Measurements from ENCODE around the gene KIAA1586.
A peak's percentile ranks its signal among the peaks of the same experiment; 100 is the strongest.
"Not testable (repeated sequence)": the region's sequence is repeated elsewhere in the genome, so short reads cannot be mapped to it uniquely, and the experiment has no call there.

KIAA1586 gene

DNA sequence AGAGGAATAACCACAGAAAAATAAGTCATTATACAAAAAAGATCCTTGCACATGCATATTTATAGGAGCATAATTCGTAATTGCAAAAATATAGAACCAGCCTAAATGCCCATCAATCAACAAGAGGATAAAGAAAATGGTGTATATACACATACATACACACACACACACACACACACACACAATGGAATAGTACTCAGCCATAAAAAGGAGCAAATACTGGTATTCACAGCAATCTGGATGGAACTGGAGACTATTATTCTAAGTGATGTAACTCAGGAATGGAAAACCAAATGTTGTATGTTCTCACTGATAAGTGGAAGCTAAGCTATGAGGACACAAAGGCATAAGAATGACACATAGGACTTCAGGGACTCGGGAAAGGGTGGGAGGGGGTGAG is 1.9 kb upstream of the KIAA1586 start:
- DNase-seq (ENCODE audit: low read depth in 2 of 2) = no peak

GRCh38 chr6:57047257-57047585 is 728 bp downstream of the KIAA1586 start:
- not testable (repeated sequence) for DNase-seq (ENCODE audit: low read depth in 2 of 2)

DNA sequence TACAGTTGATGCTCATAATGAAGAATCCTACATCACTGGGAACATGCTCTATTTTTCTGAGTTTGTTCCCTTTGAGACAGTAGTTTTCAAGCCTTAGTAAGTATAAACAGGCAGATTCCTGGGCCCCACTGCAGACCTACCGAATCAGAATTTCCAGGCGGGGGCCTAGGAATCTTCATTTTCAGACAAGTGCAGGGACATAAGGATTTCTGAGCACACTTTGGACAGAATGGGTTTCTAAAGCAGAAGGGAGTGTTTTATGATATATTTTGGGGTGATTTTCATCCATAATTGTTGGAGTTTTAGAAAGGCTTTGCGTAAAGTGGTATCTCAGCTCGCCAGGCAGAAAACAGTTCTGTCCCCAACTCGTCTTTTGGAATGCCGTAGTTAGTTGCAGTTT is 1.4 kb downstream of the KIAA1586 start:
- DNase-seq (ENCODE audit: low read depth in 2 of 2) = not testable (repeated sequence)

- no peak for DNase-seq (ENCODE audit: low read depth in 2 of 2)
Observed at GRCh38 chr6:57048577-57048976, 2.1 kb downstream of the KIAA1586 start.

- no peak for DNase-seq (ENCODE audit: low read depth in 2 of 2)
Observed at GRCh38 chr6:57063847-57064246, 17.4 kb downstream of the KIAA1586 start.

DNA sequence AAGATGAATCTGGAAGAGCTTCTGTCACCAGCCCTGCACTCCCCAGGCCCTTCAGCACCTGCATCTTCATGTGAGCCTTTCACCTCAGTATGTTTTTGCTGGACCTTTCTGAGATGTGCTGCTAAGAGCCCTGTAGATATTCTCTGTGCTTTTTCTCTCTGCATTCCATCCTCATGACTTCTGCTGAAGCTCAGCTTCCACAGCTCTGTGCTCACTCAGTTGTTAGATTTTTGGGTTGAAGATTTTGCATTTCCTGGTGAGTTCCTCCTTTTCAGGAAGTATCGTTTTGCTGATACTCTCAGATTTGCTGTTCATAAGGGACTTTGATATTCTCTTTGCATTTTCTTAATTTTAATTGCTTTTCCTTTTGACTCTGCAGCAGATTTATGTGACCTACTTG is 18.3 kb downstream of the KIAA1586 start:
- DNase-seq (ENCODE audit: low read depth in 2 of 2) = no peak

DNA sequence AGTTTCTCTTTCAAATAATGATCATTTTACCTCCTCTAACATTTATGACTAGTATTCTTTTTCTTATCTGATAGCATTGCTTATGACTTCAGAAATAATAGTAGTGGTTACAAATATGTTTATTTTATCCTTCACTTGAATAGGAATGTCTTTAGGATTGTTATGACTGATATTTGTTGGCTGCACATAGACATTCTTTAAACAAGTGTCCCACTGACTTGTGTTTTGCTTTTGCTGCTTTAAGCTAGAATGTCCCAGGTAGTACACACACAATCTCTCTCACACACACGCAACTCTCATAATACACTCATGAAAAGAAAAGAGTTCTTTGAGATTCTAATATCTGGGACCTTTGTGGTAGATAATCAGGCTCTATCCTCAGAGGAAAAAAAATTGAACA is 21.6 kb downstream of the KIAA1586 start:
- no peak for DNase-seq (ENCODE audit: low read depth in 2 of 2)

DNA sequence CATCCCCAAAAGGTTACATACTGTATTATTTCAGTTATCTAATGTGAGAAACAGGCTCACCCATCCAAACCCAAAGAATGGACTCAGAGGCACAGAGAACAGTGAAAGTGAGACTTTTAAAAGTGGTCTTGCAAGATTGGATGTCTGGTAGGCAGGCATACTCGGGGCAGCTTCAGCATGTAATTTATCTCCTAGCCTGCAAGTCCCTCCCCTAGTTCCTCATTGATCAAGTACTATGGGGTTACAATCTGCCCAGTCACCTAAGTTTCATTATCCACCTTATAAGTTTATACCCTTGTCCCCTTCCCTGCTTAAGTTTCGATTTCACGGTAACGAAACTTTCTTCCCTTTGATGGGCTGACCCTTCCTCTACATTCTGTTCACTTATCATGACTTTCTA is 22.7 kb downstream of the KIAA1586 start:
- DNase-seq (ENCODE audit: low read depth in 2 of 2) = no peak

DNA sequence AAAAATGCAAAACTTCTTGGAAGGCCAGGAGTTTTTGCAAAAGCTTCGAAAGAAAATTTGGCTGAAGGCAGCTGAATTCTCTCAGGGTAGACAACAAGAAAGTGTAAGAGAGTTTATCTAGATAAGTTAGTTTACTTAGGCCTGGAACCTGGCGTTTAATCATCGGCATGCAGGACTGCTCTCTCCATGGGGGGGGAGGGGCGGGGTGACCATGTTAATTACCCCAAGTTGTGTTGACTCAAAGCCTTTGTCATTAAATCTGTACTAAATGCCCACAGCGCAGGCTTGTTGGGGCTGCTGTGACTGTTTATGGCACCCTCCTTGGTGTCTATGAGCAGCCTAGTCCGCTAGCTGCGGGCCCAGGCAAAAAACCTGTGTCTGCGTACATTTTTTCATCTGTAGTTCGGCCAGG is 23.4 kb downstream of the KIAA1586 start:
- no peak for DNase-seq (ENCODE audit: low read depth in 2 of 2)

DNA sequence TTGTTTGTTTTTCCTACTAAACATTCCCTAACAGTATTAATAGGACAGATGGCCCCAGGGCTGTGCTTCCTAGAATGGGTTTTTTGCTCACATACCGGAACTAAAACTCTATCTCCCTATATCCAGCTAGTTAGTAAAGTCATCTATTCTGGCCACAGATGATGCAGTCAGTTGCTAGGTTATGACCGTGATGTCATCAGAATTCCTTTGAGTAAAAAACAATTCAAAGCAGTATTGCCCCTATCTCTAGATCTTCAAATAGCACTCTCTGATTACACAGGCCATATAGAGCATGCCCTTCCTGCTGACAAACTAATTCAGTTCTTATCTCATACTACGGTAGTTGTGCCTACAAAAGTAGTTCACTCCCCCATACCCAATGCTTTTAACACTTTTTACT is 25.6 kb downstream of the KIAA1586 start:
- no peak for DNase-seq (ENCODE audit: low read depth in 2 of 2)

DNA sequence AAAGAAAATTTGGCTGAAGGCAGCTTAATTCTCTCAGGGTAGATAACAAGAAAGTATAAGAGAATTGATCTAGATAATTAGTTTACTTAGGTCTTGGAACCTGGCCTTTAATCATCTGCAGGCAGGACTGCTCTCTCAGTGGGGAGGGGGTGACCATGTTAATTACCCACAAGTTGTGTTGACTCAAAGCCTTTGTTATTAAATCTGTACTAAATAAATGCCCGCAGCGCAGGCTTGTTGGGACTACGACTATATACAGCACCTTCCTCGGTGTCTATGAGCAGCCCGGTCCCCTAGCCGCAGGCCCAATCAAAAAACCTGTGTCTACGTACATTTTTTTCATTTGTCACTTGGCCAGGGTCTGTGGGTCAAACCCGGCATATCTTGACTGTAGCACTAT is 27.9 kb downstream of the KIAA1586 start:
- DNase-seq (ENCODE audit: low read depth in 2 of 2) = no peak

DNA sequence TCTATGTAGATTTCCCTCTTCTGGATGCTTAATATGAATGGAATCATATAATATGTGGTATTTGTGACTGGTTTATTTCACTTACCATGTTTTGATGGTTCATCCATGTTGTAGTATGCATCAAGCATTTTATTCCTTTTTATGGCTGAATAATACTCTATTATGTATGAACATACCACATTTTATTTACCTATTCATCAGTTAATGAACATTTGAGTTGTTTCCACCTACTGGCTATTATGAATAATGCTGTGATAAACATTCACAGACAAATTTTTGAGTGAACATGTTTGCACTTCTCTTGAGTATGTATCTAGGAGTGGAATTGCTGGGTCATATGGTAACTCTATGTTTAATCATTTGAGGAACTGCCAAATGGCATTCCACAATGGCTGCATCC is 28.6 kb downstream of the KIAA1586 start:
- DNase-seq (ENCODE audit: low read depth in 2 of 2) = no peak

DNA sequence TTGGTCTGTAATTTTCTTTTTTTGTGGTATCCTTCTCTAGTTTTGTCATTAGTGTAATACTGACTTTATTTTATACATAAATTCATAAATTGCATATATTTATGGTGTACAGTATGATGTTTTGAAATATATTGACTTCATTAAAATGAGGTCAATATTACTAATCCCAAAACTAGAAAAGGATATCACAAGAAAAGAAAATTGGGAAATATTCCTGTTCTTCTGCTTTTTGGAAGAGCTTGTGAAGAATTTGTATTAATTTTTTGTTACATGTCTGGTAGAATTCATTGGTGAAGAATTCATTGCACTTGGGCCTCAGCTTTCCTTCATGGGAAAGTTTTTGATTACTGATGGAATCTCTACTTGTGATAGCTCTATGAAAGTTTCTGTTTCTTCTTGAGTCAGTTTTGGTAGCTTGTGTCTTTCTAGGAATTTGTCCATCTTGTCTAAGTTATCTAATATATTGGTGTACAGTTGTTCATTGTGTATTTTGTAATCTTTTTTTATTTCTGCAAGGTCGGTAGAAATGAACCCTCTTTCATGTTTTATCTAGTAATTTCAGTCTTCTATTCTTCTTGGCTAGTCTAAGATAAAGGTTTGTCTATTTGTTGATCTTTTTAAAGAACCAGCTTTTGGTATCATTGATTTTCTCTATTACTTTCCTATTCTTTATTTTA is 32.2 kb downstream of the KIAA1586 start:
- DNase-seq (ENCODE audit: low read depth in 2 of 2) = no peak

DNA sequence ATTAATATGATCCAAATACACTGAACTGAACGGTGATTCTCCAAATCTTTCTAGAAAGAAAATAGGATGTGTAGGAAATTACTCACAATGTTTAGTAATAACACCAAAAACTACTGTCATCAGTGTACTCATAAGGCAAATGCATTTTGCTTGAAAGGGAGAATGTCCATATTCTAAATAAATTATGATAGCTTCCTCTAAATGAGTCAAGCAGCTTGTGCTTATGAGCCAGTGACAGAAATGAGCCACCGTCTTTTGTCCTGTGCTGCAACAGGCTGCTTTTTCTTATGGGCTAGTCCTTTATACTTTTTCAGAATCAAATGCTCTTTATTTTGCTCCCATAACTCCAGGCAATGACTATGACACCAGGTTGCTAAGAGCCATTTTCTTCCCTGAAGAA is 39.0 kb downstream of the KIAA1586 start:
- no peak for DNase-seq (ENCODE audit: low read depth in 2 of 2)

DNA sequence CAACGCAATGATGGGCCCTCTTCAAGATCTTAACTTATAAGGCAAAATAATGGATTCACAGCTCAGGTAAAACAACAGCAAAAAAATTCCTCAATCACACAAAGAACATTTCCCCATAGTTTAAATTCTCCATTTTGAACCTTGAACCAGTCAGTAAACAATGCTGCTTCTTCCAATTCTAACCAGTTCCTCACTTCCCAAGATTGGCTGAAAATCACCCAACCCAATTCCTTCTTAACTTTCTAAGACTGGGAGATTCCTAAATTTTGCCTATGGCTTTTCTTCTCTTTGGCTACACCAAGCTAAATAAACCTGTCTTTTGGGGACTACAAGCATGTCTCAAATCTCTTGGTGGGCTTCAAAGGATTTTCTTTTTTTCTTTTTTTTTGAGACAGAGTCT is 40.4 kb downstream of the KIAA1586 start:
- no peak for DNase-seq (ENCODE audit: low read depth in 2 of 2)

GRCh38 chr6:57087916-57088315 is 41.4 kb downstream of the KIAA1586 start:
- no peak for DNase-seq (ENCODE audit: low read depth in 2 of 2)

GRCh38 chr6:57089265-57089664 is 42.8 kb downstream of the KIAA1586 start:
- no peak for DNase-seq (ENCODE audit: low read depth in 2 of 2)

- peak; percentile 90 to 94 for DNase-seq (ENCODE audit: low read depth in 2 of 2)
Observed at GRCh38 chr6:57089687-57090457, 43.4 kb downstream of the KIAA1586 start, which contains the start of gene ZNF451. ZNF451 (plus strand) TSS chr6:57090188; CDS start chr6:57090254, 66 bp downstream.

DNA sequence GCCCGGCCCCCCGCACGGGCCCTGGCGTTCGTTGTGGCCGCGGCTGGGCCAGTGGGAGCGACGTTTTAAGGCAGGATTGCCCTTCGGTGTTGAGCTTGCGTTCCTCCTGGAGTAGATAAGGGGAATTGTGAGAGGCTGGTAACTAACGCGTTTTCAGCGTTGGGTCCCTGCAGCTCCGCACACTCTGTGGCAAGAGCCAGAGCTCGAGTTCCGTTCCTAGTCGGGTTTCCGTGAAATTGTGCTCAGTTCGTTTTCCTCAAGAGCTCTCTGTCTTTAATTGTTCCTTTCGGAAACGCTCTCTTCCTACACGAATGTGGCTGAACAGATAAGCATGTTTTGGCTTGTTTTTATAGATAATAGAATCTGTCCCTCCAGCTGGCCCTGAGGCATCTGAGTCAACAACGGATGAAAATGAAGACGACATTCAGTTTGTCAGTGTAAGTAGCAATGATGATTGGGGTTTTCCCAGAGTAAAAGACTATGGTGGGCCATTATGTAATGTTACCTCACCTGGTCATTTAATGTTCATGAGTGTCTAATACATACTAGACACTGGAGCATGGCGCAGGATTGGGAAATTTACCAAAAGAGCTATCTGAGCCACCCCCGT is 44.1 kb downstream of the KIAA1586 start:
- not testable (repeated sequence) for DNase-seq (ENCODE audit: low read depth in 2 of 2)

DNA sequence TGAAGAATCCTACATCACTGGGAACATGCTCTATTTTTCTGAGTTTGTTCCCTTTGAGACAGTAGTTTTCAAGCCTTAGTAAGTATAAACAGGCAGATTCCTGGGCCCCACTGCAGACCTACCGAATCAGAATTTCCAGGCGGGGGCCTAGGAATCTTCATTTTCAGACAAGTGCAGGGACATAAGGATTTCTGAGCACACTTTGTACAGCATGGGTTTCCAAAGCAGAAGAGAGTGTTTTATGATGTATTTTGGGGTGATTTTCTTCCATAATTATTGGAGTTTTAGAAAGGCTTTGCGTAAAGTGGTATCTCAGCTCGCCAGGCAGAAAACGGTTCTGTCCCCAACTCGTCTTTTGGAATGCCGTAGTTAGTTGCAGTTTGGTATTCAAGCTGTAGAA is 44.9 kb downstream of the KIAA1586 start:
- not testable (repeated sequence) for DNase-seq (ENCODE audit: low read depth in 2 of 2)

DNA sequence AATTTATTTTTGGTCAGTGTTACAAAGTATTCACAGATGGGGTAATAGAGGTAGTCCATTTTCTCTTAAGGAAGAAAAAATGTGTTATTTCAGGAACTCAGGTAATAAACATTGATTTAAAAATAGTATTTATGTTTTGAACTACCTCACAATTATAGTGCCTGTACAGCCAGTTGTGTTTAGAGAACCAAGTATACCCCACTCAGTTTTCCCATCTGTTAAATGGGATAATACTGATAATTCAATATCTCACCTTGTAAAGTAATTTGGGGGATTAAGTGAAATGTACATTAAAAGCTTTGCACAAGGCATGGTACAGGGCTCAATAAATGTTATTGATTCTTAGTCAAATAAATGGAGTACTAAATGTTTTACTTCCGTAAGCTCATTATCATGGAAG is 48.2 kb downstream of the KIAA1586 start:
- DNase-seq (ENCODE audit: low read depth in 2 of 2) = no peak

- no peak for DNase-seq (ENCODE audit: low read depth in 2 of 2)
Observed at GRCh38 chr6:57097596-57097995, 51.1 kb downstream of the KIAA1586 start.

- DNase-seq (ENCODE audit: low read depth in 2 of 2) = no peak
Observed at GRCh38 chr6:57102976-57103375, 56.5 kb downstream of the KIAA1586 start.

Measured in stimulated activated CD8-positive, alpha-beta memory T cell treated with anti-CD3 and anti-CD28 coated beads, Interleukin-2, amount 100 ng/mL, for 1 hour (primary cell).